ENCODE data around the gene TOX2.

DNA sequence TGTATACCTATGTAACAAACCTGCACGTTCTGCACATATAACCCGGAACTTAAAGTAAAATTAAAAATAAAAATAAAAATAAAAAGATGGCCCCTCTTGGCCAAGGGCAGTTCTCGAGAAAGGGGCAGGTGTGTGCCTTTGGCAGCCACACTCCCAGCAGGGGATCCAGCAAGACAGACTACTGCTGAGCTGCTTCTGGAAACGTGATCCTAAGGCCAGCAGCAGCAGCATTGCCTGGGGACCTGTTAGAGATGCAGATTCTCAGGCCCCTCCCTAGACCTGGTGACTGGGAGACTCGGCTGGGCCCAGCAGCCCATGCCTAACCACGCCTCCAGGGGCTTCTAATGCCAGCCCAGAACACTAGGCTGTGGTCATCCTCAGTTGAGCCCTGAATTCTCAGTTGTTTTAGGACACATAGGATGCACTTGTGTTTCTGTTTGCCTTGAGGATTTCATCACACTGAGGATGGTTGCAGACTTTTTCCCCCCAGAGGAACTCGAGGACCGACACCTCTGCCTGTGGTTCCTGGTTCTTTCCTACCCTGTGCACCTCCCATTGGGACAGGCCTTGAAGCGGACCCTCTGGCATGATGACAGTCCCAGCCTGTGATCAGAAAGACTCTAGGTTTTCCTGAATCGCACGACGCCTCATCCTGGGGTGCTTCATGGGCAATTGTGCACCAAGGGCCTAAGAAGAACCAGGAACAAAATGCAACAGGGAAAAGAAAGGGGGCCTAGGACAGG is 105.9 kb downstream of the TOX2 start:
- TF ChIP-seq, protein P1, sequence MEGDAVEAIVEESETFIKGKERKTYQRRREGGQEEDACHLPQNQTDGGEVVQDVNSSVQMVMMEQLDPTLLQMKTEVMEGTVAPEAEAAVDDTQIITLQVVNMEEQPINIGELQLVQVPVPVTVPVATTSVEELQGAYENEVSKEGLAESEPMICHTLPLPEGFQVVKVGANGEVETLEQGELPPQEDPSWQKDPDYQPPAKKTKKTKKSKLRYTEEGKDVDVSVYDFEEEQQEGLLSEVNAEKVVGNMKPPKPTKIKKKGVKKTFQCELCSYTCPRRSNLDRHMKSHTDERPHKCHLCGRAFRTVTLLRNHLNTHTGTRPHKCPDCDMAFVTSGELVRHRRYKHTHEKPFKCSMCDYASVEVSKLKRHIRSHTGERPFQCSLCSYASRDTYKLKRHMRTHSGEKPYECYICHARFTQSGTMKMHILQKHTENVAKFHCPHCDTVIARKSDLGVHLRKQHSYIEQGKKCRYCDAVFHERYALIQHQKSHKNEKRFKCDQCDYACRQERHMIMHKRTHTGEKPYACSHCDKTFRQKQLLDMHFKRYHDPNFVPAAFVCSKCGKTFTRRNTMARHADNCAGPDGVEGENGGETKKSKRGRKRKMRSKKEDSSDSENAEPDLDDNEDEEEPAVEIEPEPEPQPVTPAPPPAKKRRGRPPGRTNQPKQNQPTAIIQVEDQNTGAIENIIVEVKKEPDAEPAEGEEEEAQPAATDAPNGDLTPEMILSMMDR (IDR thresholded peaks at IDR 0.05; ENCODE audit: insufficient read depth, low read depth, low read length) = no peak
- no peak for TF ChIP-seq EZH2 (IDR thresholded peaks at IDR 0.05; ENCODE audit: insufficient read depth, low read length)
